Rectal smooth muscle tissue (tissue), 1 donor: ENCODE data around the gene CDHR3.
"Not testable (repeated sequence)": the region's sequence is repeated elsewhere in the genome, so short reads cannot be mapped to it uniquely, and the experiment has no call there.

Experiments
- H3K27ac ChIP-seq: one replicate; pipeline ENCODE4 v1.7.0; 2013; ENCODE audit warnings: low read depth, low read length, inconsistent platforms
- H3K27me3 ChIP-seq: one replicate; pipeline ENCODE4 v1.7.0; 2013; ENCODE audit warnings: low read length; ENCODE audit not compliant: control insufficient read depth, insufficient read depth
- H3K36me3 ChIP-seq: one replicate; pipeline ENCODE4 v1.7.0; 2013; ENCODE audit warnings: low read length; ENCODE audit not compliant: control insufficient read depth, insufficient read depth
- H3K4me1 ChIP-seq: one replicate; pipeline ENCODE4 v1.7.0; 2013; ENCODE audit warnings: low read length; ENCODE audit not compliant: control insufficient read depth, insufficient read depth
- H3K4me3 ChIP-seq: one replicate; pipeline ENCODE4 v1.7.0; 2013; ENCODE audit warnings: low read length
- H3K9ac ChIP-seq: one replicate; pipeline ENCODE4 v1.7.0; 2013; ENCODE audit warnings: low read length

The CDHR3 gene

DNA sequence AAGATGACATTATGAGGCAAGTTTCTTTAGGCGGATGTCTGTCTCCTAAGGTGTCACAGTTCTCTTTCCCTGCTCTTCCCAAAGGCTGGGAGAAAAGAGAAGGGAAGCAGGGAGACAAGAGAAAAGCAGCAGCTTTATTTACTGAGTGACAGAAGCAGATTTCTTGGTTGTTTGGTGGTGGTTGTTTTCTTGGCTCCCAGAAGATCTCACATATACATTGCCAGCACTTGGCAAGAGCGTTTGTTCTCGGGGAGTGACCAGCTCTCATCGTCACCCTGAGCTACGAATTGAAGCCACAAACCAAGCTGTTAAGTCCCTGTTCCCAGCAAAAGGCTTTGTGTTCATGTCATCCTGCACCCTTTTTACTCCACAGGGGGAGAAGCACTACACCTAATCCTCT is 11.4 kb downstream of the CDHR3 start:
- peaks cover 3% of the 10 kb centered on the region for H3K4me1 ChIP-seq
- no peak overlapping the region for H3K9ac ChIP-seq
- no peak overlapping the region for H3K27ac ChIP-seq
- H3K36me3 ChIP-seq: no peaks in the 10 kb centered on the region
- no peaks in the 10 kb centered on the region for H3K27me3 ChIP-seq
- no peak overlapping the region for H3K4me3 ChIP-seq

DNA sequence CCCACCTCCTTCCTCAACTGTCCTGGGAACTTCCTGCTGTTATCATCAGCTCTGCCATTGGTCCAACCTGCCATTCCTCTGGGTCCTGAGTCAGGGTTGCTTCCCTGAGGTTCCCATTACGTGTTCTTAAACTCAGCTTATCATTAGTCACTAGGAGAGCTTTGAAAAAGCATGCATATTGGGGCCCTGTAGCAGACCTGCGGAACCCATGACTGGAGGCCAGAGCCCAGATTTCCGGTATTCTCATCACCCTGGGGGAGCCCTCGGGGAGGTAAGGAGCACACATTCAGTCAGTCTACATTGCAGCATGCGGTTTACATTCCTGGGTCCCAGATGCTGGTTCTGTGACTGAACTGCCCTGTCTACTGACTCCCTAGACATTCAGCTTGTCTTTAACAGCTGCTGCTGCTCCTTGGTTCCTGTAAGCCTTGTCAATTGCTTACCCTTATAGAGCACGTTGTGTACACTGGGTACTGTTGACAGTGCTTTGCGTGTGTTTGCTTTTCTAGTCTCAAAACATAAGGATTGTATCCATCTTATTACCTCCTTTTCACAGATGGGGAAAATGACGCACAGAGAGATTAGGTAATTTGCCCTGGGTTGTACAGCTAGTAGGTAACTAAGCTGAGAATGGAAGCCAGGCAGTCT is 12.8 kb downstream of the CDHR3 start:
- H3K36me3 ChIP-seq: no peaks in the 10 kb centered on the region
- no peaks in the 10 kb centered on the region for H3K27me3 ChIP-seq
- no peak overlapping the region for H3K9ac ChIP-seq
- peaks cover 3% of the 10 kb centered on the region for H3K4me1 ChIP-seq
- no peak overlapping the region for H3K27ac ChIP-seq
- H3K4me3 ChIP-seq: no peak overlapping the region

DNA sequence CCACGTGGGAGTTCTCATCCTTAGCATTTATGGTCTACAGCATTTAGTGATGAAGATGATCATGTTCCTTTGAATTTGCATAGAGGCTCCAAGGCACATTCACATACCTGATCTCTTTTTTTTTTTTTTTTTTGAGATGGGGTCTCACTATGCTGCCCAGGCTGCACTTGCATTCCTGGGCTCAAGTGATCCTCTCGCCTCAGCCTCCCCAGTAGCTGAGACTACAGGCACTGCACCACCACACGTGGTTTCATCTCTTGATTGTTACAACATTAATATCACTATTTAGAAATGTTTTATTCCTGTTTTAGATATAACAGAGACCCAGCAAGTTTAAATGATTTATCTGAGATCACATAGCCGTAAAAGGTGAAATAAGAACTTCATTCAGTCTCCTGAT is 13.8 kb downstream of the CDHR3 start:
- H3K4me3 ChIP-seq: no peak overlapping the region
- no peak overlapping the region for H3K27ac ChIP-seq
- H3K27me3 ChIP-seq: no peaks in the 10 kb centered on the region
- H3K4me1 ChIP-seq: peaks cover 3% of the 10 kb centered on the region
- no peaks in the 10 kb centered on the region for H3K36me3 ChIP-seq
- no peak overlapping the region for H3K9ac ChIP-seq

DNA sequence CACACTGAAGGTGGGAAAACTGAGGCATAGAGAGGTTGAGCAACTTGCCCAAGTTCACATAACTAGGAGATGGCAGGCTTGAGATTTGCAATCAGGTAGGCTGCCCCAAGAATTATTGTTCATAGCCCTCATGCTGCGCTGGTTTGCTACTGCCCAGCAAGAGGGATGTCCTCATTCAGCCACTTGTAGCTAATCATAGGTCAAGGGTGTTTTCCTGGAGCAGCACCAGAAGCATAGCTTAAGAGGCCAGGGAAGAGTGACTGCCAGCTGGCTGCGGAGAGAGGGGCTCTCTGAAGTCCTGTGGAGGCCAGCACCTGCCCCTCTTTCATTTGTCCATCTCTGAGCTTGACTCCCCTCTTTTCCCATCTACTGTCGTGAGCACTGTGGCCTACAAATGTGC is 15.0 kb downstream of the CDHR3 start:
- no peaks in the 10 kb centered on the region for H3K27me3 ChIP-seq
- no peak overlapping the region for H3K9ac ChIP-seq
- no peak overlapping the region for H3K27ac ChIP-seq
- peaks cover 3% of the 10 kb centered on the region for H3K4me1 ChIP-seq
- no peak overlapping the region for H3K4me3 ChIP-seq
- no peaks in the 10 kb centered on the region for H3K36me3 ChIP-seq

DNA sequence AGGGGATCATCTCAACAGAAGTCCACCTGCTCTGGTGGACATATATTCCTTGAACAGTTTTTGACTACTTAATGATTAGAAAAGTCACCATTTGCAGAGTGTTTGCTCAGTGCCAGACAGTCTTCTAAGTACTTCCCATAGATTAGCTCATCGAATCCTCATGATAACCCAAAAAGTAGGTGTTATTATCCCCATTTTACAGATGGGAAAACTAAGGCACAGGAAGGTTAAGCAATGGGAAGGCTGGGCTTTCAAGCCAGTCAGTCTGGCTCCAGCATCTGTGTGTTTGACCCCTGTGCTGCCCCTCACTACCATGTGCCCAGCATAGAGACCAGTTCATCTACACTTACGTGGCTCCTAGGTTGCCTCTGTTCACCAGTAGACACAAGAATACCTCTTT is 15.9 kb downstream of the CDHR3 start:
- peaks cover 6% of the 10 kb centered on the region for H3K4me1 ChIP-seq
- H3K4me3 ChIP-seq: no peak overlapping the region
- no peaks in the 10 kb centered on the region for H3K27me3 ChIP-seq
- no peaks in the 10 kb centered on the region for H3K36me3 ChIP-seq
- H3K9ac ChIP-seq: no peak overlapping the region
- no peak overlapping the region for H3K27ac ChIP-seq

DNA sequence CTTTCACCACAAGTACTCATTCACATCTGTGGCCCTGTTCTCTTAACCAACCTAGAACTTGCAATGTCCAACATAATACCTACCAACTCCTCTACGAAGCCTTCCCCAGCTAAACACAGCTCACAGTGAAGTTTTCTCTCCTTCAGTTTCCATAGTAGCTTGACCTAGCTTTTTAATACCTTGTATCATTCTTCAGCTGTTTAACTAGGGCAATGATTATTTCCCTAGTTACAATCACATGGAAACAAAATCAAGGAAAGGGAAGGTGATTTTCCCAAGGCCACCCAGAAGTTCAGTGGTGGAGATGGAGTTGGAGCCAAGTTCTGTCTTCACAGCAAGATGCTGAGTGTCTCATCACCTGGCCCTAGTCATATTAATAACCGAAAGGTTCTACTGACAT is 16.3 kb downstream of the CDHR3 start:
- Histone ChIP-seq H3K27ac (peak overlapping the region; percentile 8), H3K4me3 (no peak overlapping the region), H3K9ac (no peak overlapping the region), H3K27me3 (no peaks in the 10 kb centered on the region), H3K4me1 (peaks cover 7% of the 10 kb centered on the region), H3K36me3 (no peaks in the 10 kb centered on the region)

DNA sequence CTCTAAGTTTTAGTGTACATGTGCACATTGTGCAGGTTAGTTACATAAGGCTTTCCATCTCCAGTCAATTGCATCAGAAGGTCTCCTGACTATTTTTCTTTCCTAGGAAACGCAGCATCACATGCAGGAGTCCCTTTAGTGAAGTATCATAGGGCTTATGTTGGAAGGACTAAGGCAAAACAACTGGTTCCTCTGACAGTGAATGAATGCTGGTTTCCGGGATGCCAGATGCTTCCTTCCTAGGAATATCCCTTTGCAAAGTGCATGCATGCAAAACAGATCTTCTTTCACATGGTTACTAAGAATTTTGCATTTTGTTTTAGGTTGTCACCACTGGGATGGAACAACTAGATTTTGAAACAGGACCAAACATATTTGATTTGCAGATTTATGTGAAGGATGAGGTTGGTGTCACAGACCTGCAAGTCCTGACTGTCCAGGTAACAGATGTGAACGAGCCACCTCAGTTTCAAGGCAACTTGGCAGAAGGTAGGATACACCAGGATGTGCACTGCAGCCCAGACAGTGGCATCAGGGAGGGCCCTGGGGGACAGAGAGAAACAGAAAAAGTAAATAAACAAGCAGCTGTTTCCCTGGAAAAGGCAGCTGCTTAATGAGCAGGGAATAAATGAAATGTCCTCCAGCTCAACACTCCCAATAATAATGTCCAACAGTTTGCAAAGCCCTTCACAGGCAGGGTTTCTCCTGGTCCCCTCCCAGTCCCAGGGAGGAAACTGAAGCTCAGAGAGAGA is 17.8 kb downstream of the CDHR3 start:
- Histone ChIP-seq H3K27me3 (no peaks in the 10 kb centered on the region), H3K4me1 (peaks cover 7% of the 10 kb centered on the region), H3K4me3 (no peak overlapping the region), H3K27ac (no peak overlapping the region), H3K36me3 (no peaks in the 10 kb centered on the region), H3K9ac (no peak overlapping the region)

DNA sequence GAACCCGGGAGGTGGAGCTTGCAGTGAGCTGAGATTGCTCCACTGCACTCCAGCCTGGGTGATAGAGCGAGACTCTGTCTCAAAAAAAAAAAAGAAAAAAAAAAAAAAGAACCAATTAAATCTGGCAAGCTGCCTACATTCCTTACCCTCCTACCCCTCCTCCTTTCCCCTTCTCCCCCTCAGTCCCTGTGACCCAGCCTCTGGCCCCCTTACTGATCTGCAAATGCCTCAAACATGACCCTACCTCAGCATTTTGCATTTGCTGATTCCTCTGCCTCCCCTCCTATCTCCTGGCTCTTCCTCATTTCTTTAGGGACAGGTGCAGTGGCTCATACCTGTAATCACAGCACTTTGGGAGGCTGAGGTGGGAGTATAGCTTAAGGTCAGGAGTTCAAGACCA is 19.3 kb downstream of the CDHR3 start:
- no peaks in the 10 kb centered on the region for H3K36me3 ChIP-seq
- peaks cover 7% of the 10 kb centered on the region for H3K4me1 ChIP-seq

DNA sequence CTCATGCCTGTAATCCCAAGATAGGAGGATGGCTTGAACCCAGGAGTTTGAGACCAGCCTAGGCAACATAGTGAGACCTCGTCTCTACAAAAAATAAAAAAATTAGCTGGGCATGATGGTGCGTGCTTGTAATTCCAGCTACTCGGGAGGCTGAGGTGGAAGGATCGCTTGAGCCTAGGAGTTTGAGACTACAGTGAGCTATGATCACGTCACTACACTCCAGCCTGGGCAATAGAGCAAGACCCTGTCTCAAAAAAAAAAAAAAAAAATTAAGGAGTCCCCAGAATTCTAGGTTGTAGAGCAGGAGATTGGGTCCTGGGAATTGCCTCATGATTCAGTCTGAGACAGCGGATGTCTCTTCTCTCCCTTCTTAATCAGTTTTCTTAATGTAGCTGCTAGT is 21.7 kb downstream of the CDHR3 start:
- not testable (repeated sequence) for H3K27me3 ChIP-seq, H3K4me1 ChIP-seq, H3K27ac ChIP-seq, H3K9ac ChIP-seq, H3K4me3 ChIP-seq, H3K36me3 ChIP-seq

More for the DNA sequence above, 19.3 kb downstream of the CDHR3 start:
- no peak overlapping the region for H3K4me3 ChIP-seq
- no peak overlapping the region for H3K9ac ChIP-seq
- H3K27me3 ChIP-seq: no peaks in the 10 kb centered on the region
- no peak overlapping the region for H3K27ac ChIP-seq

DNA sequence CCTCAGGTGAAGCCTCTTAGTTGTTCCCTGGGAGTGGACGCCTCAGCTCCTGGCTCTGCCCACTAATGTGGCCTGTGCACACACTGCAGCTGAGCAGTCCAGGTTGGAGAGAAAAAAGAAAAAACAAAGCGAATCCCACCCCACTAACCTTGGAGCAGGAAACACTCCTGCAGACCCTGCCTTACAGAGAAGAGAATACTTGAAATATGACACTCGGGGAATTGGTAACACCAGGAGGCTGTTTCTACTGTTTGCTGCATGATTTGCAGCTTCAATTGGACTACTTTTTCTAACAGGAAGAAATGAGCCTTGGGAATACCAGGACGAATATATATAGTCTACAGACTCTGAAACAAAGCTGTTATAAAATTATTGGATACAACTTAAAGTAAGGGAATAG is 22.2 kb downstream of the CDHR3 start:
- no peak overlapping the region for H3K9ac ChIP-seq
- H3K27me3 ChIP-seq: no peaks in the 10 kb centered on the region
- H3K4me1 ChIP-seq: peaks cover 4% of the 10 kb centered on the region
- no peak overlapping the region for H3K4me3 ChIP-seq
- H3K36me3 ChIP-seq: no peaks in the 10 kb centered on the region
- H3K27ac ChIP-seq: no peak overlapping the region

DNA sequence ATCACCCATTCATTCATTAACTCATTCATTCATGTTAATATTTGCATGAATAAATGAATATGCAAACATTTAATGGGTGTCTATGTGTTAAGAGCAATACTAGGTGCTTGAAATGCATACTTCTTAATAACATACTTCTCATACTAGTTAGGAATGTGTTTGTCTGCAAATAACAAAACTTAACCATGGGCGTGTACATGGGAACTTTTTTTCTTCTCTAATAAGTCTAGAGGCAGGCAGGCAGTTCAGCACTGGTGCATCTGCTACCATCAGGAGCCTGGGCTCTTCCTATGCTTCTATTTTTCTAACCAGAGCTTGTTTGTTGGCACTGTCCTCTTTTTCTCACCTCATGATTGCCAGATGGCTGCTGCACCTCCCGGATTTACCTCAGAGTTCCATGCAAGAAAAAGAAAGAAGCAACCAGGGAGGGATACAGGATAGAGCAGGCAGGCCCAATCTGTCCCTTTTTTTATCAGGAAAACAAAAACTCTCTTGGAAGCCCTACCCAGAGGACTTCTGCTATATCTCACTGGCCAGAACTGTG is 22.7 kb downstream of the CDHR3 start:
- H3K36me3 ChIP-seq: no peaks in the 10 kb centered on the region
- H3K27ac ChIP-seq: no peak overlapping the region
- H3K27me3 ChIP-seq: no peaks in the 10 kb centered on the region
- H3K4me3 ChIP-seq: no peak overlapping the region
- peaks cover 4% of the 10 kb centered on the region for H3K4me1 ChIP-seq
- no peak overlapping the region for H3K9ac ChIP-seq

DNA sequence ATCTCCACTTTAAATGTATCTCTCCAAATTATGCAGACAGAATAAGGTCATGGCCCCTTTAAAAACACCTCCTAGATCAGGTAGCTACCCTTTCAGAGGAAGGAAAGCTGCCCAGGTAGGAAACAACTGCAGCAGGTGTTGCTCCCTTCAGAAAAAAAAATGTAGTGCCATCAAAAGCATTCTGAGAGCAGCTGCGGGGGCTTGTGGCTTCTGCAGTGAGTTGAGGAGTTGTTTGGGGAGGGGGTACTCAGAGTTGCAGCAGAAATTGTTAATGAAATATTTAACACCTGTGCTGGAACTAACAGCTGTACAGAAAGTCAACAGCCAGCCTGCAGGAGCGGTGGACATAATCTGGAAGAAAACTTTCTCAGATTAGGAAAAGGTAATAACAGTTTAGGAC is 24.0 kb downstream of the CDHR3 start:
- Histone ChIP-seq H3K4me1 (peaks cover 4% of the 10 kb centered on the region), H3K27me3 (no peaks in the 10 kb centered on the region), H3K4me3 (no peak overlapping the region), H3K9ac (no peak overlapping the region), H3K27ac (no peak overlapping the region), H3K36me3 (no peaks in the 10 kb centered on the region)

DNA sequence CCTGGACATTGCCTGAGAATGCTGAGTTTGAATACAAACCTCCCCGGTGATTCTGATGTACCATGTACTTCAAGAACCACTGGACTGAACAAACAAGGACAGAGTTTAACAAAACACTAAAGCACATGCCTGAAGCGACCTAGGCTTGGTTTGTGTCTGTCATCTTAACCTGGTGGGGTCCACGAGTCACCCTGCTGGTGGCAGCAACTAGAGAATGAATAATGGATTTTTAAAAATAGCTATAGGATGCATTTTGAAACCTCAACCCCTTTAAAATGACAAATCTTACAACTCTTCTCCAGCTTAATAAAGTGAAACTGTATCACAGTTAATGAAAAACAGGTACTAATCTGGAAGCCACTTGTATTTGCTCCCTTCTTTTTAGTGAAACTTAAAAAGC is 25.2 kb downstream of the CDHR3 start:
- no peaks in the 10 kb centered on the region for H3K27me3 ChIP-seq
- no peak overlapping the region for H3K27ac ChIP-seq
- no peaks in the 10 kb centered on the region for H3K36me3 ChIP-seq
- peaks cover 4% of the 10 kb centered on the region for H3K4me1 ChIP-seq
- H3K9ac ChIP-seq: no peak overlapping the region
- H3K4me3 ChIP-seq: no peak overlapping the region
